GM23338 (cell line): ENCODE measurements around the gene SLC7A14.

Source experiments
- EZH2 ChIP-seq: fragments of 200-600 bp; sonication (generic); IDR thresholded peaks from one replicate; pipeline ENCODE4 v1.8.0; 2017; ENCODE audit warnings: antibody characterized with exemption, mild to moderate bottlenecking, low read depth; ENCODE audit not compliant: unreplicated experiment
- NANOG ChIP-seq: IDR thresholded peaks from 2 replicates; pipeline ENCODE4 v1.6.1; 2016; ENCODE audit warnings: antibody characterized with exemption, borderline replicate concordance
- POLR2AphosphoS5 ChIP-seq: IDR thresholded peaks from 2 replicates; pipeline ENCODE4 v1.6.1; 2016; ENCODE audit warnings: antibody characterized with exemption, low read depth
- STAT1 ChIP-seq: IDR thresholded peaks from one replicate; pipeline ENCODE4 v1.6.1; 2016; ENCODE audit warnings: antibody characterized with exemption; ENCODE audit not compliant: unreplicated experiment
- TF ChIP-seq, protein P1 (sequence below), 2 experiments: fragments of 200-600 bp in 1 of 2; sonication (generic) in 1 of 2; conservative IDR thresholded peaks; 2 replicates each; pipeline versions ENCODE4 v1.5.1 to v1.6.1; 2016 to 2017; ENCODE audit warnings: antibody characterized with exemption in 2 of 2, low read depth in 2 of 2, mild to moderate bottlenecking in 2 of 2, moderate library complexity in 1 of 2
- TF ChIP-seq, protein P2 (sequence below): IDR thresholded peaks from one replicate; pipeline ENCODE4 v1.6.1; 2018; ENCODE audit warnings: antibody characterized with exemption; ENCODE audit not compliant: unreplicated experiment

- TF ChIP-seq EZH2 (no peak), POLR2AphosphoS5 (no peak), NANOG (no peak), STAT1 (no peak)
- TF ChIP-seq, protein P1, sequence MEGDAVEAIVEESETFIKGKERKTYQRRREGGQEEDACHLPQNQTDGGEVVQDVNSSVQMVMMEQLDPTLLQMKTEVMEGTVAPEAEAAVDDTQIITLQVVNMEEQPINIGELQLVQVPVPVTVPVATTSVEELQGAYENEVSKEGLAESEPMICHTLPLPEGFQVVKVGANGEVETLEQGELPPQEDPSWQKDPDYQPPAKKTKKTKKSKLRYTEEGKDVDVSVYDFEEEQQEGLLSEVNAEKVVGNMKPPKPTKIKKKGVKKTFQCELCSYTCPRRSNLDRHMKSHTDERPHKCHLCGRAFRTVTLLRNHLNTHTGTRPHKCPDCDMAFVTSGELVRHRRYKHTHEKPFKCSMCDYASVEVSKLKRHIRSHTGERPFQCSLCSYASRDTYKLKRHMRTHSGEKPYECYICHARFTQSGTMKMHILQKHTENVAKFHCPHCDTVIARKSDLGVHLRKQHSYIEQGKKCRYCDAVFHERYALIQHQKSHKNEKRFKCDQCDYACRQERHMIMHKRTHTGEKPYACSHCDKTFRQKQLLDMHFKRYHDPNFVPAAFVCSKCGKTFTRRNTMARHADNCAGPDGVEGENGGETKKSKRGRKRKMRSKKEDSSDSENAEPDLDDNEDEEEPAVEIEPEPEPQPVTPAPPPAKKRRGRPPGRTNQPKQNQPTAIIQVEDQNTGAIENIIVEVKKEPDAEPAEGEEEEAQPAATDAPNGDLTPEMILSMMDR (conservative IDR thresholded peaks at IDR 0.05; ENCODE audit: low read depth in 2 of 2): no peak; a peak in 1 of 4 replicates
- TF ChIP-seq, protein P2, sequence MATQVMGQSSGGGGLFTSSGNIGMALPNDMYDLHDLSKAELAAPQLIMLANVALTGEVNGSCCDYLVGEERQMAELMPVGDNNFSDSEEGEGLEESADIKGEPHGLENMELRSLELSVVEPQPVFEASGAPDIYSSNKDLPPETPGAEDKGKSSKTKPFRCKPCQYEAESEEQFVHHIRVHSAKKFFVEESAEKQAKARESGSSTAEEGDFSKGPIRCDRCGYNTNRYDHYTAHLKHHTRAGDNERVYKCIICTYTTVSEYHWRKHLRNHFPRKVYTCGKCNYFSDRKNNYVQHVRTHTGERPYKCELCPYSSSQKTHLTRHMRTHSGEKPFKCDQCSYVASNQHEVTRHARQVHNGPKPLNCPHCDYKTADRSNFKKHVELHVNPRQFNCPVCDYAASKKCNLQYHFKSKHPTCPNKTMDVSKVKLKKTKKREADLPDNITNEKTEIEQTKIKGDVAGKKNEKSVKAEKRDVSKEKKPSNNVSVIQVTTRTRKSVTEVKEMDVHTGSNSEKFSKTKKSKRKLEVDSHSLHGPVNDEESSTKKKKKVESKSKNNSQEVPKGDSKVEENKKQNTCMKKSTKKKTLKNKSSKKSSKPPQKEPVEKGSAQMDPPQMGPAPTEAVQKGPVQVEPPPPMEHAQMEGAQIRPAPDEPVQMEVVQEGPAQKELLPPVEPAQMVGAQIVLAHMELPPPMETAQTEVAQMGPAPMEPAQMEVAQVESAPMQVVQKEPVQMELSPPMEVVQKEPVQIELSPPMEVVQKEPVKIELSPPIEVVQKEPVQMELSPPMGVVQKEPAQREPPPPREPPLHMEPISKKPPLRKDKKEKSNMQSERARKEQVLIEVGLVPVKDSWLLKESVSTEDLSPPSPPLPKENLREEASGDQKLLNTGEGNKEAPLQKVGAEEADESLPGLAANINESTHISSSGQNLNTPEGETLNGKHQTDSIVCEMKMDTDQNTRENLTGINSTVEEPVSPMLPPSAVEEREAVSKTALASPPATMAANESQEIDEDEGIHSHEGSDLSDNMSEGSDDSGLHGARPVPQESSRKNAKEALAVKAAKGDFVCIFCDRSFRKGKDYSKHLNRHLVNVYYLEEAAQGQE: no peak
These were observed 36.7 kb upstream of the SLC7A14 start for GRCh38 chr3:170622369-170623159.
